Neural progenitor cell (in vitro differentiated cells): ENCODE measurements around the gene TTYH1. TPM values are rescaled to one million over a fixed set of nuclear protein-coding genes. Genes with fewer than 3 reads are reported as not detected.

Experiments
- DNase-seq: peaks from one replicate; pipeline ENCODE4 v3.0.0-alpha.2; 2016; ENCODE audit warnings: low spot score
- H2AFZ ChIP-seq: fragments of 200-600 bp; sonication (generic); replicated peaks from 2 replicates; pipeline ENCODE4 v1.6.1; 2016; ENCODE audit warnings: antibody characterized with exemption
- H3F3A ChIP-seq: fragments of 200-600 bp; sonication (generic); 2 replicates; pipeline ENCODE4 v1.6.1; 2016; ENCODE audit warnings: antibody characterized with exemption, low read depth
- H3K27ac ChIP-seq: fragments of 200-600 bp; sonication (generic); 2 replicates; pipeline ENCODE4 v1.5.1; 2016; ENCODE audit warnings: mild to moderate bottlenecking
- H3K27me3 ChIP-seq: fragments of 200-600 bp; sonication (generic); 2 replicates; pipeline ENCODE4 v1.6.1; 2016; ENCODE audit warnings: mild to moderate bottlenecking, moderate library complexity
- H3K36me3 ChIP-seq: fragments of 200-600 bp; sonication (generic); 2 replicates; pipeline ENCODE4 v1.5.1; 2016
- H3K4me1 ChIP-seq: fragments of 200-600 bp; sonication (generic); 2 replicates; pipeline ENCODE4 v1.6.1; 2016; ENCODE audit warnings: mixed run types
- H3K4me2 ChIP-seq: fragments of 200-600 bp; sonication (generic); 2 replicates; pipeline ENCODE4 v1.6.1; 2016
- H3K4me3 ChIP-seq: fragments of 200-600 bp; sonication (generic); 2 replicates; pipeline ENCODE4 v1.5.1; 2016
- H3K79me2 ChIP-seq: fragments of 200-600 bp; sonication (generic); 2 replicates; pipeline ENCODE4 v1.6.1; 2016; ENCODE audit warnings: low read depth
- H3K9ac ChIP-seq: fragments of 200-600 bp; sonication (generic); 2 replicates; pipeline ENCODE4 v1.6.1; 2016
- H3K9me3 ChIP-seq: fragments of 200-600 bp; sonication (generic); 2 replicates; pipeline ENCODE4 v1.5.1; 2016; ENCODE audit warnings: low read depth
- H4K20me1 ChIP-seq: fragments of 200-600 bp; sonication (generic); 2 replicates; pipeline ENCODE4 v1.6.1; 2016; ENCODE audit warnings: low read depth
- H3K27ac Mint-ChIP-seq: 3 replicates; pipeline ENCODE4 v1.8.0; 2021; ENCODE audit warnings: mixed read lengths
- H3K27me3 Mint-ChIP-seq: 2 replicates; pipeline ENCODE4 v1.8.0; 2022; ENCODE audit warnings: low read depth, mild to moderate bottlenecking, inconsistent platforms, moderate library complexity, mixed read lengths; ENCODE audit not compliant: insufficient read depth
- H3K36me3 Mint-ChIP-seq: 3 replicates; pipeline ENCODE4 v1.8.0; 2021; ENCODE audit warnings: mixed read lengths
- H3K4me1 Mint-ChIP-seq: 3 replicates; pipeline ENCODE4 v1.8.0; 2021; ENCODE audit warnings: mixed read lengths
- H3K4me3 Mint-ChIP-seq: 3 replicates; pipeline ENCODE4 v1.8.0; 2021; ENCODE audit warnings: mild to moderate bottlenecking, moderate library complexity, mixed read lengths
- H3K9me3 Mint-ChIP-seq: 3 replicates; pipeline ENCODE4 v1.8.0; 2020; ENCODE audit warnings: mixed read lengths
- EZH2 ChIP-seq: fragments of 200-600 bp; sonication (generic); IDR thresholded peaks from 2 replicates; pipeline ENCODE4 v1.6.1; 2017; ENCODE audit warnings: antibody characterized with exemption, mild to moderate bottlenecking, moderate library complexity
- EZH2phosphoT487 ChIP-seq: fragments of 200-600 bp; sonication (generic); IDR thresholded peaks from 2 replicates; pipeline ENCODE4 v1.6.1; 2017; ENCODE audit warnings: antibody characterized with exemption
- small RNA-seq: library from RNA; depleted of rRNA; stranded (forward); fragments of <200 nt; gene quantifications from one replicate; pipeline ENCODE3, GENCODE V24; 2015
- total RNA-seq: library from RNA; depleted of rRNA; stranded (reverse); fragments of >200 nt; gene quantifications from 2 replicates; pipeline ENCODE4 v1.2.3, GENCODE V29; 2015; ENCODE audit warnings: low replicate concordance
- TF ChIP-seq, protein P1 (sequence below): fragments of 200-600 bp; sonication (generic); IDR thresholded peaks from 2 replicates; pipeline ENCODE4 v1.5.1; 2017; ENCODE audit warnings: antibody characterized with exemption, mild to moderate bottlenecking

The TTYH1 gene
- total RNA-seq, 1 donor from 2014 or later, result 34.2 TPM

DNA sequence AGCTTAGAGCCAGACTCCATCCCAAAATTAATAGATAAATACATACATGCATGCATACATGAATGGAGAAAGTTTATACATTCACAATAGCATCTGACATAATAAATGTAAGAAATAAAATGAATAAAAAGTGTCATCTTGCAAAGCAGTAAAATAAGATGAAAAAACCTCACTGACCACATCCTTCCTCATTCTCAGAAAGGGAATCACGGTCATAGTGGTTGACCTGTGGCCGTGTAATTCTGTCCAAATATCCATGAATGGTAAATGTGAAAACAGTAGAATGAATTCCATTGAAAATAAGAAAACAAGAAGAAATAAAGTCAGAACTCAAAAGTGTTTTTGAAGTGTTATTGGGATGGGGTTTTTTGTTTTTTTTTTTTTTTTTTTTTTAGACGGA, 67.6 kb downstream of the TTYH1 start:
- H3F3A ChIP-seq, result no peaks in the 10 kb centered on the region
- Mint-ChIP-seq H3K4me1 (no peaks in the 10 kb centered on the region), H3K27ac (no peak overlapping the region), H3K36me3 (no peaks in the 10 kb centered on the region), H3K9me3 (no peaks in the 10 kb centered on the region), H3K27me3 (peaks cover 16% of the 10 kb centered on the region), H3K4me3 (no peak overlapping the region)
- H3K4me2 ChIP-seq, result no peak overlapping the region
- H3K36me3 ChIP-seq, result no peaks in the 10 kb centered on the region
- TF ChIP-seq, protein P1, sequence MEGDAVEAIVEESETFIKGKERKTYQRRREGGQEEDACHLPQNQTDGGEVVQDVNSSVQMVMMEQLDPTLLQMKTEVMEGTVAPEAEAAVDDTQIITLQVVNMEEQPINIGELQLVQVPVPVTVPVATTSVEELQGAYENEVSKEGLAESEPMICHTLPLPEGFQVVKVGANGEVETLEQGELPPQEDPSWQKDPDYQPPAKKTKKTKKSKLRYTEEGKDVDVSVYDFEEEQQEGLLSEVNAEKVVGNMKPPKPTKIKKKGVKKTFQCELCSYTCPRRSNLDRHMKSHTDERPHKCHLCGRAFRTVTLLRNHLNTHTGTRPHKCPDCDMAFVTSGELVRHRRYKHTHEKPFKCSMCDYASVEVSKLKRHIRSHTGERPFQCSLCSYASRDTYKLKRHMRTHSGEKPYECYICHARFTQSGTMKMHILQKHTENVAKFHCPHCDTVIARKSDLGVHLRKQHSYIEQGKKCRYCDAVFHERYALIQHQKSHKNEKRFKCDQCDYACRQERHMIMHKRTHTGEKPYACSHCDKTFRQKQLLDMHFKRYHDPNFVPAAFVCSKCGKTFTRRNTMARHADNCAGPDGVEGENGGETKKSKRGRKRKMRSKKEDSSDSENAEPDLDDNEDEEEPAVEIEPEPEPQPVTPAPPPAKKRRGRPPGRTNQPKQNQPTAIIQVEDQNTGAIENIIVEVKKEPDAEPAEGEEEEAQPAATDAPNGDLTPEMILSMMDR, result no peak
- TF ChIP-seq EZH2phosphoT487 (no peak), EZH2 (no peak)
- no peaks in the 10 kb centered on the region for H3K4me1 ChIP-seq
- H3K27ac ChIP-seq, result no peak overlapping the region
- no peaks in the 10 kb centered on the region for H3K27me3 ChIP-seq
- H3K9me3 ChIP-seq, result no peaks in the 10 kb centered on the region
- no peak overlapping the region for H3K4me3 ChIP-seq
- H2AFZ ChIP-seq, result no peak overlapping the region
- no peak for DNase-seq
- no peaks in the 10 kb centered on the region for H4K20me1 ChIP-seq
- H3K9ac ChIP-seq, result no peak overlapping the region
- H3K79me2 ChIP-seq, result no peaks in the 10 kb centered on the region

DNA sequence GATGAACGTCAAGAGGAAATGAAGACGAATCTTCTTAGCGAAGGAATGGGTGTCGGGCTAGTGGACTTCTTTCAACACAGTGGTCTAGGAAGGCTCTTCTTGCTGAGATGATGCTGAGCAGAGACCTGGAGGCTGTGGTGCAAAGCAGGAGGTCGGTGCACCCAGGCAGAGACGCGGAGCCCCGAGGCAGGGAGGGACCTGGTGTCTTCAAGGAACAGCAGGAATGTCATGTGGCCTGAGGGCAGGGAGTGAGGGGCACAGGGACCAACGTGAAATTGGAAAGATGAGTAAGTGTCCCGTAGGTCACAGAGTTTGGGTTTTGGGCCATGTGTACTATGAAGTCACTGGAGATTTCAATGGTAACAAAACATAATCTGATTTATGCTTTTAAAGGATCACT, 69.2 kb downstream of the TTYH1 start:
- Histone ChIP-seq H3K36me3 (no peaks in the 10 kb centered on the region), H3F3A (no peaks in the 10 kb centered on the region), H3K27ac (no peak overlapping the region), H3K4me1 (no peaks in the 10 kb centered on the region), H2AFZ (no peak overlapping the region), H3K79me2 (no peaks in the 10 kb centered on the region), H3K4me3 (no peak overlapping the region), H3K27me3 (no peaks in the 10 kb centered on the region), H3K9ac (no peak overlapping the region), H3K4me2 (no peak overlapping the region), H4K20me1 (no peaks in the 10 kb centered on the region), H3K9me3 (no peaks in the 10 kb centered on the region)
- no peak for DNase-seq
- Mint-ChIP-seq H3K9me3 (no peaks in the 10 kb centered on the region), H3K4me1 (no peaks in the 10 kb centered on the region), H3K27me3 (peaks cover 13% of the 10 kb centered on the region), H3K4me3 (no peak overlapping the region), H3K36me3 (no peaks in the 10 kb centered on the region), H3K27ac (no peak overlapping the region)
- TF ChIP-seq, protein P1, result no peak
- TF ChIP-seq EZH2, result no peak
- no peak for TF ChIP-seq EZH2phosphoT487

DNA sequence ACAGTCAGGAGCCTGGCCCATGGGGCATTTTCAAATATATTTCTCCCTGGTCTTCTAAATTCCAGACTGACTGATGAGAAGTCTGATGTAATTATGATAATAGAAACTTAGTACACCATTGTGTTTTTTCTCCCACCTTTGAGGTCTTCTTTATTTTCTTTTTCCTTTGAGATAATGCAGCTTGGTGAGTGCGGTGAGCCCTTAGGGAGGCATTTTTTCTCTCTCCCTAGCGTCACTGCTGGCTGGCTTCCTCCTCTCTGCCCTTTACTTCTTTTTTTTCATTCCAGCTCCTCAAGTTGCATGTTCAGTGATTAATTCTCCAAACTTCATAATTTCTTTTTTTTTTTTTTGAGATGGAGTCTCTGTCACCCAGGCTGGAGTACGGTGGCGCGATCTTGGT, 70.6 kb downstream of the TTYH1 start:
- Mint-ChIP-seq H3K9me3 (no peaks in the 10 kb centered on the region), H3K4me1 (no peaks in the 10 kb centered on the region), H3K27ac (no peak overlapping the region), H3K4me3 (no peak overlapping the region), H3K36me3 (no peaks in the 10 kb centered on the region), H3K27me3 (peaks cover 13% of the 10 kb centered on the region)
- H3K4me1 ChIP-seq, result no peaks in the 10 kb centered on the region
- H3K9me3 ChIP-seq, result no peaks in the 10 kb centered on the region
- no peak overlapping the region for H3K27ac ChIP-seq
- no peaks in the 10 kb centered on the region for H3K79me2 ChIP-seq
- no peaks in the 10 kb centered on the region for H3K36me3 ChIP-seq
- H3K4me2 ChIP-seq, result no peak overlapping the region
- H4K20me1 ChIP-seq, result no peaks in the 10 kb centered on the region
- no peak for DNase-seq
- H3K9ac ChIP-seq, result no peak overlapping the region
- H3K27me3 ChIP-seq, result no peaks in the 10 kb centered on the region
- no peak overlapping the region for H3K4me3 ChIP-seq
- H2AFZ ChIP-seq, result no peak overlapping the region
- H3F3A ChIP-seq, result no peaks in the 10 kb centered on the region
- TF ChIP-seq, protein P1, result no peak
- no peak for TF ChIP-seq EZH2
- TF ChIP-seq EZH2phosphoT487, result no peak

Small RNAs within 50 kb of the gene (small RNA-seq; reads per million reads assigned to genes)
- gene AC245884.3, result not detected

Other genes starting within 250 kb of the TTYH1 start
- 0.46 TPM in 1 of 2 replicates, not detected in the other for gene TMC4, start 242.3 kb upstream of the TTYH1 start, total RNA-seq
- 20.0 and 91.0 TPM in 2 replicates for gene MBOAT7, start 225.9 kb upstream of the TTYH1 start, total RNA-seq
- 10.3 and 37.3 TPM in 2 replicates for gene TSEN34, start 224.2 kb upstream of the TTYH1 start, total RNA-seq
- gene RPS9, start 214.6 kb upstream of the TTYH1 start, total RNA-seq, result 1,773 and 2,732 TPM in 2 replicates
- not detected in 2 replicates for gene LILRB3, start 192.5 kb upstream of the TTYH1 start, total RNA-seq
- gene LILRA6, start 172.7 kb upstream of the TTYH1 start, total RNA-seq, result not detected in 2 replicates
- not detected in 2 replicates for gene LILRB5, start 158.2 kb upstream of the TTYH1 start, total RNA-seq
- gene LILRB2, start 134.4 kb upstream of the TTYH1 start, total RNA-seq, result not detected in 2 replicates
- gene LILRA5, start 102.3 kb upstream of the TTYH1 start, total RNA-seq, result not detected in 2 replicates
- gene LILRA4, start 76.3 kb upstream of the TTYH1 start, total RNA-seq, result not detected in 2 replicates
- not detected in 2 replicates for gene LAIR1, start 50.5 kb upstream of the TTYH1 start, total RNA-seq
- 36.6 and 90.1 TPM in 2 replicates for gene LENG8, start 33.7 kb downstream of the TTYH1 start, total RNA-seq
- gene LENG9, start 48.3 kb downstream of the TTYH1 start, total RNA-seq, result 0.79 and 4.0 TPM in 2 replicates
- 1.1 TPM in 1 of 2 replicates, not detected in the other for gene CDC42EP5, start 57.8 kb downstream of the TTYH1 start, total RNA-seq
- not detected in 2 replicates for gene LAIR2, start 87.4 kb downstream of the TTYH1 start, total RNA-seq
- not detected in 2 replicates for gene LILRA2, start 158.3 kb downstream of the TTYH1 start, total RNA-seq
- not detected in 2 replicates for gene LILRA1, start 178.2 kb downstream of the TTYH1 start, total RNA-seq
- gene LILRB1, start 215.0 kb downstream of the TTYH1 start, total RNA-seq, result not detected in 2 replicates
- gene LILRB4, start 247.5 kb downstream of the TTYH1 start, total RNA-seq, result not detected in 2 replicates